Neutrophil (primary cell): ENCODE data around the gene HMGXB4.

Experiments
- H3K27ac ChIP-seq: fragments of 200-600 bp; sonication (generic); 2 replicates; pipeline ENCODE4 v1.5.1; 2016; ENCODE audit warnings: mild to moderate bottlenecking, moderate library complexity
- H3K27me3 ChIP-seq: fragments of 200-600 bp; sonication (generic); 2 replicates; pipeline ENCODE4 v1.6.0; 2016; ENCODE audit warnings: mild to moderate bottlenecking
- H3K36me3 ChIP-seq: fragments of 200-600 bp; sonication (generic); 2 replicates; pipeline ENCODE4 v1.5.1; 2017
- H3K4me1 ChIP-seq, 2 experiments: fragments of 200-600 bp in 1 of 2; sonication (generic) in 1 of 2; 1 replicate in 1 of 2; 2 replicates in 1 of 2; pipeline versions ENCODE4 v1.5.1 to v1.6.1; 2013 to 2016; ENCODE audit warnings: low read depth in 1 of 2, low read length in 1 of 2, mild to moderate bottlenecking in 1 of 2, moderate library complexity in 1 of 2; ENCODE audit not compliant: control insufficient read depth in 1 of 2, insufficient read depth in 1 of 2
- H3K4me3 ChIP-seq, 2 experiments: fragments of 200-600 bp in 1 of 2; sonication (generic) in 1 of 2; 1 replicate in 1 of 2; 2 replicates in 1 of 2; pipeline ENCODE4 v1.5.1; 2013 to 2016; ENCODE audit warnings: low read depth in 1 of 2, low read length in 1 of 2, mild to moderate bottlenecking in 1 of 2, moderate library complexity in 1 of 2
- H3K9me3 ChIP-seq: fragments of 200-600 bp; sonication (generic); 2 replicates; pipeline ENCODE4 v1.5.1; 2016
- TF ChIP-seq, protein P1 (sequence below): fragments of 200-600 bp; sonication (generic); IDR thresholded peaks from 2 replicates; pipeline ENCODE4 v1.5.1; 2016; ENCODE audit warnings: antibody characterized with exemption

Gene HMGXB4

DNA sequence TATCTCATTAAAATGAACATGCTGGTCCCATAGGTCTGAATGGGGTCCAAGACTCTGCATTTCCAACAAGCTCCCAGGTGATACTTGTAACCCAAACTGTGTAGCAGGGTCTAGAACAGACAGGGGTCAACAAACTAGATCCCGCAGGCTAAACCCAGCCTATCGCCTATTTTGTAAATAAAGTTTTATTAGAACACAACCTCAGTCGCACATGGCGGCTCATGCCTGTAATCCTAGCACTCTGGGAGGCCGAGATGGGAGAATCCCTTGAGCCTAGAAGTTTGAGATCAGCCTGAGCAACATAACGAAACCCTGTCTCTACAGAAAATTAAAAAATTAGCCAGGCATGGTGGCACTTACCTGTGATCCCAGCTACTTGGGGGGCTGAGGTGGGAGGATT is 42.3 kb upstream of the HMGXB4 start:
- Histone ChIP-seq H3K4me3 (no peak overlapping the region), H3K36me3 (no peaks in the 10 kb centered on the region), H3K27ac (no peak overlapping the region), H3K9me3 (no peaks in the 10 kb centered on the region), H3K27me3 (peaks cover 6% of the 10 kb centered on the region), H3K4me1 (no peaks in the 10 kb centered on the region)
- TF ChIP-seq, protein P1, sequence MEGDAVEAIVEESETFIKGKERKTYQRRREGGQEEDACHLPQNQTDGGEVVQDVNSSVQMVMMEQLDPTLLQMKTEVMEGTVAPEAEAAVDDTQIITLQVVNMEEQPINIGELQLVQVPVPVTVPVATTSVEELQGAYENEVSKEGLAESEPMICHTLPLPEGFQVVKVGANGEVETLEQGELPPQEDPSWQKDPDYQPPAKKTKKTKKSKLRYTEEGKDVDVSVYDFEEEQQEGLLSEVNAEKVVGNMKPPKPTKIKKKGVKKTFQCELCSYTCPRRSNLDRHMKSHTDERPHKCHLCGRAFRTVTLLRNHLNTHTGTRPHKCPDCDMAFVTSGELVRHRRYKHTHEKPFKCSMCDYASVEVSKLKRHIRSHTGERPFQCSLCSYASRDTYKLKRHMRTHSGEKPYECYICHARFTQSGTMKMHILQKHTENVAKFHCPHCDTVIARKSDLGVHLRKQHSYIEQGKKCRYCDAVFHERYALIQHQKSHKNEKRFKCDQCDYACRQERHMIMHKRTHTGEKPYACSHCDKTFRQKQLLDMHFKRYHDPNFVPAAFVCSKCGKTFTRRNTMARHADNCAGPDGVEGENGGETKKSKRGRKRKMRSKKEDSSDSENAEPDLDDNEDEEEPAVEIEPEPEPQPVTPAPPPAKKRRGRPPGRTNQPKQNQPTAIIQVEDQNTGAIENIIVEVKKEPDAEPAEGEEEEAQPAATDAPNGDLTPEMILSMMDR = no peak

DNA sequence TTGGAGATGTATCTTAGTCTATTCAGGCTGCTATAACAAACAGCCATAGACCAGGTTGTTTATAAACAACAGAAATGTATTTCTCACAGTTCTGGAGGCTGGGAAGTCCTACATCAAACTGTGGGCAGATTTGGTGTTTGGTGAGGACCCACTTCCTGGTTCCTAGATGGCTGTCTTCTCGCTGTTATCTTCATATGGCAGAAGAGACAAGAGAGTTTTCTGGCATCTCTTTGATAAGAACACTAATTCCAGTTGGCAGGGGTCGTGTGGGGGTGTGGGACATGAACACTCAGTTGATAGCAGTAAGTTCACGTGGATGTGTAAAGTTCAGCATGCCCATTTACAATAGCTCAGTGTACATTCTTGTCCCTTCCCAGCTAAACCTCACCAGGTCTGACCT is 41.3 kb upstream of the HMGXB4 start:
- Histone ChIP-seq H3K27ac (no peak overlapping the region), H3K4me3 (no peak overlapping the region), H3K4me1 (no peaks in the 10 kb centered on the region), H3K27me3 (peaks cover 15% of the 10 kb centered on the region), H3K9me3 (no peaks in the 10 kb centered on the region), H3K36me3 (no peaks in the 10 kb centered on the region)
- TF ChIP-seq, protein P1 = no peak

DNA sequence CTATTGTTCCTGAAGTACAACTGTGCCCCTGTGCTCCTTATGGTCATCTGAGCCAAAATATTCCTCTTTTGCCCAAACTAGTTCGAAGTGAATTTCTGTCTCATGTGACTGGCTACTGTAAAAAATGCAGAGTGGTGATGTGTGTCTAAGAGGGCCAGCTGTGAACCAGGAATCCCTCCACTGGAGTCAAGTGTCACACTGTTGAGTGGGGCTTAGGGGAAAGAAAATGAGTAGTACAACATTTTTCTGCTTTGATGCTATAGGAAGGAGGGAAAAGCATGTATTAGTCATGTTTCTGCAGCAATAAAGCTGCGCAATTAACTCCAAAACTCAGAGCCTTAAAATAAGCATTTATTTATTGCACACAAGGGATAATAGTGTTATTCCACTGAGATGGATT is 39.8 kb upstream of the HMGXB4 start:
- Histone ChIP-seq H3K27me3 (peaks cover 15% of the 10 kb centered on the region), H3K4me1 (no peaks in the 10 kb centered on the region), H3K9me3 (no peaks in the 10 kb centered on the region), H3K36me3 (no peaks in the 10 kb centered on the region), H3K4me3 (no peak overlapping the region), H3K27ac (no peak overlapping the region)
- TF ChIP-seq, protein P1 = no peak

DNA sequence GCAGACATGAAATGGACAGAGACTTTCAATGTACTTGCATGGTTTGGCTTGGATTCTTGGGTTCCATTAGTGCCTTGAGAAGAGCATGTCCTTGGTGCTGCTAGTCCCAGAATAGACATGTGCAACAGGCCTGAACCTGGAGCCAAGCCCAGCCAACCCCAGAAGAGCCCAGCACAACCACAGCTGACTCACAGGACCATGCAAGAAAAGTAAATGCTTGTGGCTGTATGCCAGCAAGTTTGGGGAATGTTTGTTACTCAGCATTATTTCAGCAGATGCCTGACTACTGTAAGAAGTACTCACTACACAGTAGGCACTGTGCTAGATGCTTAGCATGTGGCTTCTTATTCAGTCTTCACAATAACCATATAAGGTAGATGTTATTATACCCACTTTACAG is 39.2 kb upstream of the HMGXB4 start:
- H3K4me3 ChIP-seq = no peak overlapping the region
- TF ChIP-seq, protein P1 = no peak
- H3K27me3 ChIP-seq = peaks cover 15% of the 10 kb centered on the region
- H3K27ac ChIP-seq = no peak overlapping the region
- H3K4me1 ChIP-seq = no peaks in the 10 kb centered on the region
- H3K36me3 ChIP-seq = no peaks in the 10 kb centered on the region
- no peaks in the 10 kb centered on the region for H3K9me3 ChIP-seq

DNA sequence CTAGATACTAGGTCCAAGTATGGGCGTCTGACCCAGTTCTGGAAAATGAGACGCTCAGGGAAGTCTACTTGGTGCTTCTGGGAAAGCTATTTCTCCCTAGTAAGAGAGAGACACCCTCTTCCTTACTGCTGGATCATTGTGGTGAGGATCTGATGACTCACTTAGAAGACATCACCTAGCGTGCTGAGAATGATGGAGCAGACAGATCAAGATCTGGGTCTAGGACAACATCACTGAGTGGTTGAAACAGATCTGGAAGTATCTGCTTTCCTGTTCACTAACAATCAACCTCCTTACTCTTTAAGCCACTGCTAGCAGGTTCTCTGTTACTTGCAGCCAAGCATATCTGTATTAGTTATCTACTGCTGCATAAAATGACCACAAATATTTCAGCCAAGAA is 38.3 kb upstream of the HMGXB4 start:
- peaks cover 15% of the 10 kb centered on the region for H3K27me3 ChIP-seq
- H3K9me3 ChIP-seq = no peaks in the 10 kb centered on the region
- TF ChIP-seq, protein P1 = no peak
- H3K4me3 ChIP-seq = no peak overlapping the region
- no peak overlapping the region for H3K27ac ChIP-seq
- H3K4me1 ChIP-seq = no peaks in the 10 kb centered on the region
- no peaks in the 10 kb centered on the region for H3K36me3 ChIP-seq

DNA sequence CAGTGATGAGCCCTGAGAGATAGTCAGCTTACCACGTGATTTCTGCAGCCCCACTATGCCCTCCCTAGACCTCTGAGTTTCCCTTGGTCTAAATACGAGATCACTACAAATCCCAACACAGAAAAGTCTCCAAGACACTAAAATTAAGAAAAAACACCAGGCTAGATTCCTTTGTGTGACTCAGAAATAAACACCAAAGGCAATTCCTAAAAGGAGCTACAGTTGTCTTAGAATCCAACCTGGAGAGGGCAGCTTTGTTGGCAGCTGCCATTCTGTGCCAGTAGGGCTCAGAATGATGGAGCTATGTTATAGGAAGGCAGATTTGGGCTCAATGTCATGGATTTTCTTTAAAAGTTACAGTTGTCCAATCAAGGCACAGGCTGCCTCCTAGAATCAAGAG is 37.1 kb upstream of the HMGXB4 start:
- H3K27me3 ChIP-seq = peaks cover 21% of the 10 kb centered on the region
- no peaks in the 10 kb centered on the region for H3K9me3 ChIP-seq
- no peak overlapping the region for H3K27ac ChIP-seq
- no peak overlapping the region for H3K4me3 ChIP-seq
- no peaks in the 10 kb centered on the region for H3K4me1 ChIP-seq
- no peaks in the 10 kb centered on the region for H3K36me3 ChIP-seq
- TF ChIP-seq, protein P1 = no peak
